Tibial nerve (tissue), 4 donors: ENCODE results near the gene SNRNP70. TPM values are rescaled to one million over a fixed set of nuclear protein-coding genes. Genes with fewer than 3 reads are reported as not detected.
"Not testable (repeated sequence)": the region's sequence is repeated elsewhere in the genome, so short reads cannot be mapped to it uniquely, and the experiment has no call there.

Experiments
- DNase-seq, 2 donors: peaks; one replicate each; pipeline ENCODE4 v3.0.0-alpha.2; 2019; ENCODE audit warnings: low spot score in 2 of 2
- H3K27ac ChIP-seq, 4 donors: fragments of 200-600 bp; sonication (generic) in 3 of 4; one replicate each; pipeline ENCODE4 v1.5.1; 2017 to 2019; ENCODE audit warnings: mild to moderate bottlenecking in 1 of 4
- H3K27me3 ChIP-seq, 2 donors: fragments of 200-600 bp; sonication (generic) in 1 of 2; one replicate each; pipeline versions ENCODE4 v1.5.1 to v1.6.0; 2017 to 2019
- H3K36me3 ChIP-seq, 3 donors: fragments of 200-600 bp; sonication (generic); one replicate each; pipeline ENCODE4 v1.5.1; 2018 to 2019
- H3K4me1 ChIP-seq, 4 donors: fragments of 200-600 bp; sonication (generic) in 3 of 4; one replicate each; pipeline ENCODE4 v1.5.1; 2017 to 2019
- H3K4me3 ChIP-seq, 4 donors: fragments of 200-600 bp; sonication (generic) in 3 of 4; one replicate each; pipeline ENCODE4 v1.5.1; 2017 to 2019; ENCODE audit warnings: mild to moderate bottlenecking in 1 of 4, moderate library complexity in 1 of 4
- H3K9me3 ChIP-seq, 4 donors: fragments of 200-600 bp; sonication (generic) in 3 of 4; one replicate each; pipeline ENCODE4 v1.5.1; 2017 to 2019
- CTCF ChIP-seq, 5 experiments: fragments of 200-600 bp in 3 of 5; fragments of 450-650 bp in 2 of 5; sonication (generic) in 3 of 5; IDR thresholded peaks; one replicate each; pipeline ENCODE4 v1.5.1; 2016 to 2019; ENCODE audit warnings: antibody characterized with exemption in 5 of 5, mild to moderate bottlenecking in 3 of 5, moderate library complexity in 2 of 5
- EP300 ChIP-seq, 2 donors: sonication (generic); formaldehyde crosslinking; IDR thresholded peaks; one replicate each; pipeline ENCODE4 v1.6.1; 2017; ENCODE audit warnings: antibody characterized with exemption in 2 of 2, mild to moderate bottlenecking in 1 of 2
- POLR2A ChIP-seq, 2 donors: fragments of 450-650 bp; IDR thresholded peaks; one replicate each; pipeline ENCODE4 v1.6.1; 2017; ENCODE audit warnings: antibody characterized with exemption in 2 of 2, mild to moderate bottlenecking in 2 of 2, moderate library complexity in 2 of 2
- WGBS, 2 donors: methylation state at CpG; one replicate each; pipeline ENCODE4 v1.1.5; 2018; 5-methylcytosine and 5-hydroxymethylcytosine counted together
- total RNA-seq, 4 donors: library from RNA; depleted of rRNA; stranded (reverse); fragments of >200 nt; gene quantifications; one replicate each; pipeline ENCODE4 v1.1.0, GENCODE V29; 2016

Gene SNRNP70
- total RNA-seq, 4 donors from 2014 or later = 286 to 444 (median 400) TPM

GRCh38 chr19:49049834-49050233 is 35.4 kb upstream of the SNRNP70 start:
- H3K4me1 ChIP-seq, DNase-seq, H3K27me3 ChIP-seq, H3K27ac ChIP-seq, H3K4me3 ChIP-seq, H3K9me3 ChIP-seq, H3K36me3 ChIP-seq: not testable (repeated sequence)
- 76 to 92% methylated on average over 3 of the region's 4 CpGs for WGBS, 2 donors

- not testable (repeated sequence) for H3K4me3 ChIP-seq, H3K4me1 ChIP-seq, H3K36me3 ChIP-seq, H3K9me3 ChIP-seq, DNase-seq, H3K27me3 ChIP-seq, H3K27ac ChIP-seq
- WGBS, 2 donors = 74 to 81% methylated on average over 11 to 22 of the region's 24 CpGs
These were observed 34.7 kb upstream of the SNRNP70 start for GRCh38 chr19:49050376-49051033.

- TF ChIP-seq CTCF (IDR thresholded peaks at IDR 0.05) = peak in 4 of 5 experiments; percentile 26 to 35 (median 32)
- TF ChIP-seq POLR2A (IDR thresholded peaks at IDR 0.05) = no peak
- 0 to 1% methylated on average over 18 to 60 of the region's 63 CpGs for WGBS, 2 donors
- Histone ChIP-seq H3K27ac (no peak overlapping the region), H3K4me3 (peak overlapping the region; percentile 35 to 58 (median 51)), H3K9me3 (no peaks in the 10 kb centered on the region), H3K27me3 (peaks cover 0 to 52% of the 10 kb centered on the region in 2 donors), H3K36me3 (no peaks in the 10 kb centered on the region), H3K4me1 (peaks cover 0 to 27% (median 14%) of the 10 kb centered on the region in 4 donors)
- DNase-seq = peak; percentile 10 to 25
These were observed 28.9 kb upstream of the SNRNP70 start for GRCh38 chr19:49056101-49056901.

- peak overlapping the region; percentile 35 to 58 (median 51) for H3K4me3 ChIP-seq
- not testable (repeated sequence) for H3K9me3 ChIP-seq, H3K27ac ChIP-seq, H3K36me3 ChIP-seq, DNase-seq
- peaks cover 0 to 27% (median 14%) of the 10 kb centered on the region in 4 donors for H3K4me1 ChIP-seq
- WGBS, 2 donors = 5% methylated on average over 15 to 33 of the region's 34 CpGs
- H3K27me3 ChIP-seq = peaks cover 0 to 58% of the 10 kb centered on the region in 2 donors
These were observed 28.2 kb upstream of the SNRNP70 start for GRCh38 chr19:49056902-49057596.

GRCh38 chr19:49057636-49058234 is 27.5 kb upstream of the SNRNP70 start, which contains the start of gene CGB7:
Gene CGB7 (minus strand): TSS chr19:49057749. CDS start chr19:49055375, 2,374 bp downstream.
- Histone ChIP-seq H3K27me3 (peaks cover 0 to 65% of the 10 kb centered on the region in 2 donors), H3K36me3 (no peaks in the 10 kb centered on the region), H3K9me3 (no peaks in the 10 kb centered on the region), H3K4me1 (peaks cover 0 to 27% (median 14%) of the 10 kb centered on the region in 4 donors), H3K4me3 (peak within 1 kb of the TSS; percentile 35 to 58 (median 51)), H3K27ac (no peak within 1 kb of the TSS)
- WGBS, 2 donors = 2 to 3% methylated on average over 33 of the region's 38 CpGs
- TF ChIP-seq CTCF (IDR thresholded peaks at IDR 0.05) (no peak), POLR2A (IDR thresholded peaks at IDR 0.05) (no peak), EP300 (IDR thresholded peaks at IDR 0.05) (no peak)
- peak; percentile 29 to 54 for DNase-seq

- WGBS, 2 donors = 50 to 57% methylated on average over 9 to 10 of the region's 10 CpGs
- Histone ChIP-seq H3K4me1 (peaks cover 0 to 27% (median 14%) of the 10 kb centered on the region in 4 donors), H3K27ac (no peak overlapping the region), H3K36me3 (no peaks in the 10 kb centered on the region), H3K4me3 (no peak overlapping the region), H3K27me3 (peaks cover 0 to 73% of the 10 kb centered on the region in 2 donors), H3K9me3 (no peaks in the 10 kb centered on the region)
- DNase-seq = no peak
- TF ChIP-seq CTCF (IDR thresholded peaks at IDR 0.05) = no peak
- TF ChIP-seq POLR2A (IDR thresholded peaks at IDR 0.05) = no peak
- no peak for TF ChIP-seq EP300 (IDR thresholded peaks at IDR 0.05)
These were observed 26.7 kb upstream of the SNRNP70 start for GRCh38 chr19:49058562-49058961.
